Parathyroid adenoma (tissue), 2 donors: Measurements from ENCODE around the gene TRERF1.

Source experiments
- H2AFZ ChIP-seq: fragments of 300-600 bp; sonication (generic); one replicate; pipeline ENCODE4 v1.7.0; 2017; ENCODE audit warnings: antibody characterized with exemption, mild to moderate bottlenecking
- H3K27ac ChIP-seq: fragments of 300-600 bp; sonication (generic); one replicate; pipeline ENCODE4 v1.7.0; 2017
- H3K27me3 ChIP-seq: fragments of 300-600 bp; sonication (generic); one replicate; pipeline ENCODE4 v1.7.0; 2017; ENCODE audit warnings: low read length; ENCODE audit not compliant: control insufficient read depth, insufficient read depth
- H3K36me3 ChIP-seq: fragments of 300-600 bp; sonication (generic); one replicate; pipeline ENCODE4 v1.7.0; 2017; ENCODE audit warnings: low read length; ENCODE audit not compliant: control insufficient read depth, insufficient read depth
- H3K4me1 ChIP-seq: fragments of 300-600 bp; sonication (generic); one replicate; pipeline ENCODE4 v1.7.0; 2017; ENCODE audit warnings: control low read depth
- H3K4me2 ChIP-seq: fragments of 300-600 bp; sonication (generic); one replicate; pipeline ENCODE4 v1.7.0; 2017; ENCODE audit warnings: low read length
- H3K4me3 ChIP-seq: fragments of 300-600 bp; sonication (generic); one replicate; pipeline ENCODE4 v1.7.0; 2017; ENCODE audit warnings: low read depth, low read length
- H3K79me2 ChIP-seq: fragments of 300-600 bp; sonication (generic); one replicate; pipeline ENCODE4 v1.7.0; 2017; ENCODE audit warnings: control low read depth
- H3K9ac ChIP-seq: fragments of 300-600 bp; sonication (generic); one replicate; pipeline ENCODE4 v1.7.0; 2017; ENCODE audit warnings: mild to moderate bottlenecking
- H3K9me3 ChIP-seq: fragments of 300-600 bp; sonication (generic); one replicate; pipeline ENCODE4 v1.7.0; 2017; ENCODE audit warnings: low read length; ENCODE audit not compliant: control insufficient read depth
- CTCF ChIP-seq: fragments of 300-600 bp; sonication (generic); IDR thresholded peaks from one replicate; pipeline ENCODE4 v1.7.0; 2017; ENCODE audit warnings: antibody characterized with exemption, mild to moderate bottlenecking
- donor health status: primary hyperparathyroidism.

Gene TRERF1

GRCh38 chr6:42365021-42365420 is 86.7 kb downstream of the TRERF1 start:
- Histone ChIP-seq H3K27ac (no peak overlapping the region), H3K9ac (no peak overlapping the region), H3K4me3 (no peak overlapping the region), H3K27me3 (no peaks in the 10 kb centered on the region), H3K36me3 (no peaks in the 10 kb centered on the region), H3K9me3 (no peaks in the 10 kb centered on the region), H2AFZ (no peak overlapping the region), H3K79me2 (peaks cover 6% of the 10 kb centered on the region), H3K4me1 (peaks cover 6% of the 10 kb centered on the region), H3K4me2 (no peak overlapping the region)
- TF ChIP-seq CTCF, result no peak

GRCh38 chr6:42363926-42364849 is 87.5 kb downstream of the TRERF1 start:
- H3K36me3 ChIP-seq, result no peaks in the 10 kb centered on the region
- peaks cover 6% of the 10 kb centered on the region for H3K79me2 ChIP-seq
- no peaks in the 10 kb centered on the region for H3K27me3 ChIP-seq
- no peak overlapping the region for H3K4me2 ChIP-seq
- TF ChIP-seq CTCF, result no peak
- H2AFZ ChIP-seq, result no peak overlapping the region
- H3K4me3 ChIP-seq, result no peak overlapping the region
- H3K9me3 ChIP-seq, result no peaks in the 10 kb centered on the region
- H3K4me1 ChIP-seq, result peaks cover 6% of the 10 kb centered on the region
- H3K27ac ChIP-seq, result no peak overlapping the region
- H3K9ac ChIP-seq, result no peak overlapping the region

DNA sequence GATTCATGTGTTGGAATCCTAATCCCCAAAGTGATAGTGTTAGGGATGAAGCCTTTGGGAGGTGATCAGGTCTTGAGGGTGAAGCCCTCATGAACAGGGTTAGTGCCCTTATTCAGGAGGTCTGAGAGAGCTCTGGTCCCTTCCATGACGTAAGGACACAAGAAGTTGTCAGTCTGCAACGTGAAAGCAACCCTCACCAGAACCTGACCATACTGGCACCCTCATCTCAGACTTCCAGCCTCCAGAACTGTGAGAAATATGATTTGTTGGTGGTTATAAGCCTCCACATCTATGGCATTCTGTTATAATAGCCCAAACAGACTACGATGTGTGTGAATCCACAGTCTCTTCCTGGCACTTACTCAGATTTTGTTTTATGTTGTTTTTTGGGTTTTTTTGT is 90.7 kb downstream of the TRERF1 start:
- no peak overlapping the region for H3K4me2 ChIP-seq
- TF ChIP-seq CTCF, result no peak
- no peaks in the 10 kb centered on the region for H3K4me1 ChIP-seq
- no peak overlapping the region for H3K27ac ChIP-seq
- H3K79me2 ChIP-seq, result peaks cover 6% of the 10 kb centered on the region
- no peaks in the 10 kb centered on the region for H3K9me3 ChIP-seq
- H3K27me3 ChIP-seq, result no peaks in the 10 kb centered on the region
- H3K36me3 ChIP-seq, result no peaks in the 10 kb centered on the region
- H2AFZ ChIP-seq, result no peak overlapping the region
- H3K4me3 ChIP-seq, result no peak overlapping the region
- no peak overlapping the region for H3K9ac ChIP-seq

- Histone ChIP-seq H3K4me2 (no peak overlapping the region), H3K4me1 (no peaks in the 10 kb centered on the region), H3K79me2 (peaks cover 6% of the 10 kb centered on the region), H3K27ac (no peak overlapping the region), H3K36me3 (no peaks in the 10 kb centered on the region), H3K4me3 (no peak overlapping the region), H2AFZ (no peak overlapping the region), H3K9me3 (no peaks in the 10 kb centered on the region), H3K9ac (no peak overlapping the region), H3K27me3 (no peaks in the 10 kb centered on the region)
- no peak for TF ChIP-seq CTCF
Observed at GRCh38 chr6:42359021-42359420, 92.7 kb downstream of the TRERF1 start.

DNA sequence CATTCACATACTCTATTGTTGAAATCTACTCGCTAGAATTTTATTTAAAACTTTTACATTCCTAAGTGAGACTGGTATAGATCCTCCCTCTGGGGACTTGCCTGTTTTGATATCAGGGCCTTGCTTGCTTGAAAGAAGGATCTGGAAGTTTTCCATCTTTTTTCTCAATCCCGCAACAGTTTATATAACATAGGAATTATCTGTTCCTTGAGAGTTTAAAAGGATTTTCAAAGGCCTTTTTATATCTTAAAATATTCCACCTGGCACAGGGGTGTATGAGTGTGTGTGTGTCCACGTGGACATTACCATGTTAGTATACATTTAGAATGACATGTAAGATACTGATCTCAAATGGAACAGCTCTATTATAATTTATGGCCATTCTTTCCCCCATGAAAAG is 96.3 kb downstream of the TRERF1 start:
- Histone ChIP-seq H3K4me2 (no peak overlapping the region), H3K9ac (no peak overlapping the region), H2AFZ (no peak overlapping the region), H3K4me1 (no peaks in the 10 kb centered on the region), H3K9me3 (no peaks in the 10 kb centered on the region), H3K36me3 (no peaks in the 10 kb centered on the region), H3K4me3 (no peak overlapping the region), H3K27me3 (no peaks in the 10 kb centered on the region), H3K27ac (no peak overlapping the region), H3K79me2 (no peaks in the 10 kb centered on the region)
- no peak for TF ChIP-seq CTCF
